Immature natural killer cell (primary cell): Measurements from ENCODE around the gene TBC1D9B. TPM values are rescaled to one million over a fixed set of nuclear protein-coding genes. Genes with fewer than 3 reads are reported as not detected.

Source experiments
- DNase-seq, 3 donors: peaks; one replicate each; pipeline ENCODE4 v3.0.0; 2022; ENCODE audit warnings: mixed read lengths in 1 of 3
- H3K27ac Mint-ChIP-seq, 6 donors: one replicate each; pipeline ENCODE4 v1.8.0; 2020; ENCODE audit warnings: mixed read lengths in 6 of 6, mild to moderate bottlenecking in 5 of 6, inconsistent platforms in 4 of 6, moderate library complexity in 3 of 6
- H3K27me3 Mint-ChIP-seq, 3 donors: one replicate each; pipeline ENCODE4 v1.8.0; 2020 to 2021; ENCODE audit warnings: low read depth in 3 of 3, mild to moderate bottlenecking in 3 of 3, mixed read lengths in 3 of 3, moderate library complexity in 3 of 3, inconsistent platforms in 1 of 3
- H3K36me3 Mint-ChIP-seq, 3 donors: one replicate each; pipeline ENCODE4 v1.8.0; 2020; ENCODE audit warnings: mixed read lengths in 3 of 3, inconsistent platforms in 2 of 3, mild to moderate bottlenecking in 2 of 3
- H3K4me1 Mint-ChIP-seq, 2 donors: one replicate each; pipeline ENCODE4 v1.8.0; 2020; ENCODE audit warnings: inconsistent platforms in 2 of 2, mild to moderate bottlenecking in 2 of 2, mixed read lengths in 2 of 2, moderate library complexity in 1 of 2
- H3K4me3 Mint-ChIP-seq, 5 donors: one replicate each; pipeline ENCODE4 v1.8.0; 2020; ENCODE audit warnings: mild to moderate bottlenecking in 5 of 5, mixed read lengths in 5 of 5, inconsistent platforms in 3 of 5, moderate library complexity in 3 of 5
- H3K9me3 Mint-ChIP-seq, 6 donors: one replicate each; pipeline ENCODE4 v1.8.0; 2020; ENCODE audit warnings: mild to moderate bottlenecking in 6 of 6, mixed read lengths in 6 of 6, inconsistent platforms in 4 of 6, moderate library complexity in 3 of 6
- polyA plus RNA-seq, 3 donors: library from polyadenylated mRNA; unstranded; fragments of 300-500 nt; fragmentation: Illumina TruSeq; gene quantifications; one replicate each; pipeline ENCODE4 v1.2.3, GENCODE V29; 2021

TBC1D9B gene
- polyA plus RNA-seq, 3 donors from 2014 or later = 11.7 to 50.8 (median 14.5) TPM

DNA sequence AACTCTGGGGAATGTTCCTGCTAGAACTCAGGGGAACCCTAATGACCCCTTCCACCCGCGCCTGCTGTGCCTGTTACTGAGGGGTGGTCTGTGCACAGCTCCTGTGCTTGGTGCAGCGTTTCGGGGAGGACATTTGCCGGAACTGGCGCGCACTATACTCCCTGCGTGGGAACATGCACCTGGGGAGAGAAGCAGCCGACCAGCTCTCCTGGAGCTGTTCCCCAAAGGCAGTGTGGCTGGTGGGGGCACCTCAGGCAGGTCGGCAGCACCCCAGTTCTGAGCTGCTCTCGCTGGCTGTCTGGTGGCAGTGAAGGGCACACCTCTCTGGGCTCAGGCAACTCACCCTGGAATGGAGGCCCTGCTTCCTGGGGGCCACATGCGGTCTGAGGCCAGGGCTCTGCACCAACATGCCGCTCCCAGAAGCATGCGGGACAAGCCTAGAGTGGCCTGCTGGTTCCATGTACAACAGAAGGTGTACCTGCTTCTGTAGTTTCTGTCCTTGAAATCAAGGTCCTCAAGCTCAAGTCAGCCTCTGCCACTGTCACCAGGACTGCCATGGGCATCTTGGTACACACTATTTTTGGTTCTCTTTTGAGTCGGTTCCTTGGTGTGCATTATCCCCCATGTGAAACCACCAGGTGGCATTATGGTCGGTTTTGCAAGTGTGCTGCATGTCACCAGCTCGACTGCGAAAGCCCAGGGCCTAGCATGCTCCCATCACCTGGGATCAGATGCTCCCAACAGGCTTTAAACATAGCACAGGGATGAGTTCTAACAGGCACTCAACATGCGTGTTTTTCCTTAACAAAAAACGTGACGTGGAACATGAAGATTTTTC lies 41.2 kb downstream of the TBC1D9B start:
- no peaks in the 10 kb centered on the region for H3K4me1 Mint-ChIP-seq
- H3K36me3 Mint-ChIP-seq = peaks cover 3 to 14% (median 6%) of the 10 kb centered on the region in 3 donors
- no peak overlapping the region for H3K27ac Mint-ChIP-seq
- H3K9me3 Mint-ChIP-seq = no peaks in the 10 kb centered on the region
- DNase-seq = no peak
- peaks cover 0 to 7% (median 2%) of the 10 kb centered on the region in 3 donors for H3K27me3 Mint-ChIP-seq
- no peak overlapping the region for H3K4me3 Mint-ChIP-seq

DNA sequence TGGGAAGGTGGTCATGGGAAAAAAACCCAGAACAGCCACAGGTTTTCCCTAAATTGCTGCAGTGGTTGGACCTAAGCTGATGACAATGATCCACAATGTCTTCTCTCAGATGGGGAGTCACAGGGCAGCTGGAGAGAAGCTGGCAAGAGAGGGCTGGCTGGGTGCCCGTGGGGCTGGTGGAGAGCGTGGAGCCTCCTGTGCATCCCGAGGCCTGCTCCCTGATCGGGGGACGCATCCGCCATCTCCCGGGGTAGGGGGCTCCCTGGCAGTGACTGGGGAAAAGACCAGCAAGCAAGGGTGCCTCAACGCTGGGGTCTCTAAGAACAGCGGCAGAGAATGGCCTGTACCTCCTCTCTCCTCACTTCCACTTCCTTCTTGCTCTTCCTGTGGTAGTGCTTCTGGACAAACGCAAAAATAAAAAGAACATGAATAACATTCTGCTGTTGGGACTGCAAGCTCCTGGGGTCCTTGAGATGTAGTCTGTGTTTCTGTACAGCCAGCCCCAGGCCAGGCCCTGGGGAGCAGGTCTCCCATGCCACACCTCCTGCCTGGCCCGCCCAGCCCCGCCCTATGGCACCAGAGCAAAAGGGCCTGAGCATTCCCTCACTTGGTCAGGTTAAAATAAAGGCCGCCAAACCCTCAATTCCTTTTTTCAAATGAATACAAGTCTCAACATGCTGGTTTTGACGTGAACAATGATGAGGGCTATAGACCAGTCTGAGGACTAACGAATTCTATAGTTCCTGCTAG lies 42.0 kb downstream of the TBC1D9B start:
- no peaks in the 10 kb centered on the region for H3K4me1 Mint-ChIP-seq
- peaks cover 0 to 9% (median under 1%) of the 10 kb centered on the region in 3 donors for H3K36me3 Mint-ChIP-seq
- no peak for DNase-seq
- no peaks in the 10 kb centered on the region for H3K9me3 Mint-ChIP-seq
- peaks cover 0 to 4% (median 2%) of the 10 kb centered on the region in 3 donors for H3K27me3 Mint-ChIP-seq
- H3K27ac Mint-ChIP-seq = peak overlapping the region in 1 of 6 donors; percentile 50
- no peak overlapping the region for H3K4me3 Mint-ChIP-seq

GRCh38 chr5:179864686-179865085 lies 43.0 kb downstream of the TBC1D9B start:
- no peaks in the 10 kb centered on the region for H3K9me3 Mint-ChIP-seq
- H3K27ac Mint-ChIP-seq = no peak overlapping the region
- H3K36me3 Mint-ChIP-seq = peaks cover 0 to 8% (median 0%) of the 10 kb centered on the region in 3 donors
- H3K4me3 Mint-ChIP-seq = no peak overlapping the region
- no peaks in the 10 kb centered on the region for H3K4me1 Mint-ChIP-seq
- DNase-seq = no peak
- H3K27me3 Mint-ChIP-seq = peaks cover 0 to 6% (median 2%) of the 10 kb centered on the region in 3 donors

DNA sequence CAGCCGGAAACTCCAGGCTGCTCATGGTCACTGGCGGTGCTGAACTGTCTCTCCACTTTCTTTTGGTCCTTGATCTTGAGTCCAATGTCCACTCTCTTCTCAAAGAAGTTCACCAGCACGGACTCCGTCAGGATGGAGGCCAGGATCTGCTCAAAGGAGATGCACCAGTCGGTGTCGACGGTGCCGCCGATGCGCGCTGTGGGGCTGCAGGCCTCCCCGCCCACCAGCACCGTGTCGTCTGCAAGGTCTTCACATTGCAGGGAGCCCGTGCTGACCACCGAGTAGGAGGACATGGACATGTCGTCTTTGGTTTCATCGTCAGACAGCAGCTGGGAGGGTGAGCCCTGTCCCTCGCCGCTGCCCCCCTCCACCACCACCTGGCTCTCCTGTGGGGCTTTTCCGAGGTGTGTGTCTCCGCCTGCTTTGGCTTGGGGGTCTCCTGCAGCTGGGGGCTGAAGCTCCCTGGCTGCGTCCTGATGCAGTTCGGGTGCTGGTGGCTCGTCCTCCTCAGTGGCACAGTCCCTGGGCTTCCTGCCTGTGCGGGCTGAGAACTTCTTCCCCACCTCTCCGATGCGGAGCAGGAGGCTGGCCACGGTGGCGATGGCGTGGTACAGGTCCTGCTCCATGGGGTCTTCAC lies 44.1 kb downstream of the TBC1D9B start:
- H3K4me3 Mint-ChIP-seq = no peak overlapping the region
- peak overlapping the region in 1 of 6 donors; percentile 23 for H3K27ac Mint-ChIP-seq
- no peaks in the 10 kb centered on the region for H3K9me3 Mint-ChIP-seq
- peaks cover 0 to 8% (median 0%) of the 10 kb centered on the region in 3 donors for H3K36me3 Mint-ChIP-seq
- no peak for DNase-seq
- peaks cover 0 to 6% (median 2%) of the 10 kb centered on the region in 3 donors for H3K27me3 Mint-ChIP-seq
- H3K4me1 Mint-ChIP-seq = peaks cover 0 to 5% of the 10 kb centered on the region in 2 donors

- DNase-seq = no peak
- peaks cover 0 to 5% (median 4%) of the 10 kb centered on the region in 3 donors for H3K27me3 Mint-ChIP-seq
- H3K4me3 Mint-ChIP-seq = no peak overlapping the region
Measured at GRCh38 chr5:179862891-179863290, 44.8 kb downstream of the TBC1D9B start.

DNA sequence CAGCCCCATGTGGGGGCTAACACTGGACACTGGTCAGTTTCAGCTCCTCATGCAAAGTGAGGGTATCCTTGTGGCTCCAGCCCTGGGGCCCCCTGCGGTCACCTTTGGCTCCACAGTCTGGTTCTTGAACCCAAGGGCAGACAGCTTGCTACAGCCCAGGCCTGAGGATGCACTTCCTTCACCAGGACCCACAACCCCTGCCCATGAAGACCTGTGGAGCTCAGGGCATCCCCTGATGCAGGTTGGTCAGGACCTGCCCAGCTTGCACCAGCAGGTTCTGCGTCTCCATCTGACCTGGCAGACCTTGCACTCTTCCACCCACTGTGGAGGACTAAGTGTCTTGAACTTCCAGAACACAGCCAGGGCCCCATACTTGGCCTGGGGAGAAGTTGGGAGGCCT lies 45.4 kb downstream of the TBC1D9B start:
- Mint-ChIP-seq H3K4me3 (no peak overlapping the region), H3K4me1 (peaks cover 10 to 14% of the 10 kb centered on the region in 2 donors), H3K27me3 (peaks cover 0 to 5% (median 4%) of the 10 kb centered on the region in 3 donors)

More at GRCh38 chr5:179862891-179863290, 44.8 kb downstream of the TBC1D9B start:
- Mint-ChIP-seq H3K4me1 (peaks cover 4 to 9% of the 10 kb centered on the region in 2 donors), H3K36me3 (peaks cover 0 to 8% (median 0%) of the 10 kb centered on the region in 3 donors), H3K27ac (no peak overlapping the region), H3K9me3 (no peaks in the 10 kb centered on the region)

GRCh38 chr5:179860301-179860700 lies 47.4 kb downstream of the TBC1D9B start:
- H3K27ac Mint-ChIP-seq = no peak overlapping the region

More for the DNA sequence above, 45.4 kb downstream of the TBC1D9B start:
- peaks cover 0 to 8% (median 0%) of the 10 kb centered on the region in 3 donors for H3K36me3 Mint-ChIP-seq
- no peak for DNase-seq
- H3K27ac Mint-ChIP-seq = no peak overlapping the region
- no peaks in the 10 kb centered on the region for H3K9me3 Mint-ChIP-seq

GRCh38 chr5:179858586-179859427 lies 48.9 kb downstream of the TBC1D9B start, which contains the start of gene MRNIP:
Gene MRNIP (minus strand): TSS chr5:179858817. CDS start chr5:179858796, 21 bp downstream.
- H3K36me3 Mint-ChIP-seq = peaks cover 0 to 5% (median 0%) of the 10 kb centered on the region in 3 donors

More at GRCh38 chr5:179860301-179860700, 47.4 kb downstream of the TBC1D9B start:
- peaks cover 10 to 14% of the 10 kb centered on the region in 2 donors for H3K4me1 Mint-ChIP-seq
- DNase-seq = no peak
- peaks cover 0 to 5% (median 0%) of the 10 kb centered on the region in 3 donors for H3K36me3 Mint-ChIP-seq
- H3K4me3 Mint-ChIP-seq = peak overlapping the region; percentile 34 to 98 (median 74)
- H3K9me3 Mint-ChIP-seq = no peaks in the 10 kb centered on the region
- peaks cover 0 to 5% (median 2%) of the 10 kb centered on the region in 3 donors for H3K27me3 Mint-ChIP-seq

GRCh38 chr5:179858241-179858585 lies 49.5 kb downstream of the TBC1D9B start:
- peak overlapping the region; percentile 76 to 95 (median 86) for H3K27ac Mint-ChIP-seq
- DNase-seq = no peak
- H3K27me3 Mint-ChIP-seq = peaks cover 0 to 3% (median 2%) of the 10 kb centered on the region in 3 donors
- peak overlapping the region; percentile 94 to 98 (median 98) for H3K4me3 Mint-ChIP-seq
- H3K4me1 Mint-ChIP-seq = peaks cover 10 to 14% of the 10 kb centered on the region in 2 donors
- H3K36me3 Mint-ChIP-seq = peaks cover 0 to 5% (median 0%) of the 10 kb centered on the region in 3 donors
- no peaks in the 10 kb centered on the region for H3K9me3 Mint-ChIP-seq

More at GRCh38 chr5:179858586-179859427, 48.9 kb downstream of the TBC1D9B start, which contains the start of gene MRNIP:
- Mint-ChIP-seq H3K9me3 (no peaks in the 10 kb centered on the region), H3K4me1 (peaks cover 10 to 14% of the 10 kb centered on the region in 2 donors), H3K4me3 (peak within 1 kb of the TSS; percentile 94 to 98 (median 98)), H3K27ac (peak within 1 kb of the TSS; percentile 76 to 95 (median 88)), H3K27me3 (peaks cover 0 to 3% (median 2%) of the 10 kb centered on the region in 3 donors)
- peak; percentile 84 to 86 (median 84) for DNase-seq

GRCh38 chr5:179854356-179854755 lies 53.3 kb downstream of the TBC1D9B start:
- Mint-ChIP-seq H3K27me3 (peaks cover 0 to 2% (median 1%) of the 10 kb centered on the region in 3 donors), H3K4me3 (no peak overlapping the region), H3K4me1 (peaks cover 10 to 14% of the 10 kb centered on the region in 2 donors), H3K27ac (peak overlapping the region in 1 of 6 donors; percentile 2), H3K9me3 (no peaks in the 10 kb centered on the region), H3K36me3 (peaks cover 0 to 13% (median 6%) of the 10 kb centered on the region in 3 donors)
- no peak for DNase-seq

DNA sequence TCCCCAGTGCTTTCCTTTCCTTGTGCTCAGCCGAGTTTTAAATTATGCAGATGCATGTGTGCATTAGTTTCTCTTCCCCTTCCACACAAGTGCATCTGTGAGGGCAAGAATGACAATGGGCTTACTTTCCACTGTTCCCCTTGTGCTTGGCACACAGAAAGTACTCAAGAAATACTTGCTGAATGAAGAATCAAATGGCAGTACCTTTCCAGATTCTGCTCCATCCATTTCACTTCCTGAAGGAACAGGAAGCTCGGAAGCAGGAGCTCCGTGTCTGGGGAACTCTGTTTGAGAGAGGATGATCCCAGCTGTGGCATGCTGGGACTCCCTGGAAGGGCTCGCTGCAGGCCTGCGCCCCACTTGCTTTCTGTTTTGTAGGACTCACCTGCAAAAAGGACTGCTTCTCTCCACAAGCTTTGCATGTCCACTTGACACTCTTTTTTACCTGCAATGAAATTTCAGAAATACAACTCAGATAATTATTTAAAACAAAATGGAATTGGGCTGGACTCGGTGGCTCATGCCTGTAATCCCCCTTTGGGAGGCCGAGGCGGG lies 54.6 kb downstream of the TBC1D9B start:
- no peak for DNase-seq
- no peaks in the 10 kb centered on the region for H3K9me3 Mint-ChIP-seq
- H3K27me3 Mint-ChIP-seq = peaks cover 0 to 1% (median 0%) of the 10 kb centered on the region in 3 donors
- H3K27ac Mint-ChIP-seq = no peak overlapping the region
- H3K4me3 Mint-ChIP-seq = no peak overlapping the region
- peaks cover 7% of the 10 kb centered on the region in 2 donors for H3K4me1 Mint-ChIP-seq
- H3K36me3 Mint-ChIP-seq = peaks cover 0 to 13% (median 6%) of the 10 kb centered on the region in 3 donors

DNA sequence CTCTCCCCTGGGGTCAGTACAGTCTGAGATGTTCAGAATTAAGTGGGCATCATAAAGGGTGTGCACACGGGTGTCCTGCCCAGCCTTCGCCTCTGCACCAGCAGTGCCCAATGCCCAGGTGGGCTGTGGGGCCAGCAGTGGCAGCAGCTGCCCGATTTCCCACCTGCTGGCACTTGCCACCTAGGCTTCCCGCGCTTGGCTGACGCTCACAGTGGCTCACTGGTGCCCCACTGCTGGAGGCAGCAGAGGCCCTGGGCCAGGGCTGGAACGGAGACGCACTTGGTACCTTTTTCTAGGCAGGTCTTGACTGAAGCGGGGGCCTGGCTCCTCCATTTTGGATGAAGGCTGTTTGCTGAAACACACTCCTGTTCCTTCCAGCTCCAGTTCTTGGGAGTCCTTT lies 66.1 kb downstream of the TBC1D9B start:
- peak overlapping the region in 1 of 6 donors; percentile 26 for H3K27ac Mint-ChIP-seq
- peaks cover 8 to 23% (median 12%) of the 10 kb centered on the region in 3 donors for H3K36me3 Mint-ChIP-seq
- no peaks in the 10 kb centered on the region for H3K9me3 Mint-ChIP-seq
- H3K4me1 Mint-ChIP-seq = peaks cover 10 to 11% of the 10 kb centered on the region in 2 donors
- peaks cover 0 to 4% (median 2%) of the 10 kb centered on the region in 3 donors for H3K27me3 Mint-ChIP-seq
- no peak overlapping the region for H3K4me3 Mint-ChIP-seq
- no peak for DNase-seq
